GM20431 (cell line): ENCODE data around the gene KCNS1.

ENCODE experiments used
- in situ Hi-C: fragments of 300-500 bp; cut with MseI, MboI; formaldehyde crosslinking; loops from one replicate; pipeline ENCODE4 v1.15.0; 2020; ENCODE audit warnings: low sequenced_read_pairs; ENCODE audit not compliant: unreplicated experiment

KCNS1 gene

DNA sequence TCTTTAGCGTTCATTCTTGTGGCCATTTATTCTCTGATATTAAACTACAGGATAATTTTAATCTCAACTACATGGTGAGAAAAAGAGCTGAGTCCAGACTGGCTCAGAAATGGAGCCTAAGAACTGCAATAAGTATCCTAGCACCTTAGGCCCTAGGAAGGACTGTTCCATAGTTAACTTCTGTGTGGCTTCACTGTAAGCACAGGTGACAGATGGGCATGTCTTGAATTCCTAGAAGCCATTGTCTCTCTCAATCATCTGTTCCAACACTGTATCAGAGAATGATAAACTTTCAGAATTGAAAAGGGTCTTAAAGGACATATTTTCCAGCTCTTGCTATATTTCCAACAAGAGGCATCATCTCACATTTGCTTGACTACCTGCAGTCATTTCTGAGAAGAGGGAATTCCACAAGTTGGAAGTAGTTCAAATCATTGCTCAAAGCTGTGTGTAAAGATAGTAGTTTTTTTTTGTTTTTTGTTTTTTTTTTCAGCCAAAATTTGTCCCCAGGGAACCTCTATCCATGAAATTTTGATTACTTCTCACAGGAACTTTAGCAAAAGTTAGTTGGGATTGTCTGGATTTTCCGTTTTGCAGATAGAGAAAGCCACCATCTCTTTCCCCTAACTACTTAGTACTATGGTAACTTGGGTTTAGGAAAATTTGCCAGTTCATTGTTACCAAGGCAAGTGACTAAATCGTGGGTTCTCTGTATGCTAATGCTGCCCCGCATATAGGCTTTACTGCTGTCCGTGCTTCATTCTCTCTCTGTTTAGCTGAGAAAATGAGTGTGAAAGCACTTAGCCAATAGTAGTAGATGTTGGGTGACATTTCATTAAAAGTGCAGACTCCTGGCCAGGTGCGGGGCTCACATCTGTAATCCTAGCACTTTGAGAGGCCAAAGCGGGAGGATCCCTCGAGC is 47.2 kb downstream of the KCNS1 start:
- in situ Hi-C loops, result no loop called here

DNA sequence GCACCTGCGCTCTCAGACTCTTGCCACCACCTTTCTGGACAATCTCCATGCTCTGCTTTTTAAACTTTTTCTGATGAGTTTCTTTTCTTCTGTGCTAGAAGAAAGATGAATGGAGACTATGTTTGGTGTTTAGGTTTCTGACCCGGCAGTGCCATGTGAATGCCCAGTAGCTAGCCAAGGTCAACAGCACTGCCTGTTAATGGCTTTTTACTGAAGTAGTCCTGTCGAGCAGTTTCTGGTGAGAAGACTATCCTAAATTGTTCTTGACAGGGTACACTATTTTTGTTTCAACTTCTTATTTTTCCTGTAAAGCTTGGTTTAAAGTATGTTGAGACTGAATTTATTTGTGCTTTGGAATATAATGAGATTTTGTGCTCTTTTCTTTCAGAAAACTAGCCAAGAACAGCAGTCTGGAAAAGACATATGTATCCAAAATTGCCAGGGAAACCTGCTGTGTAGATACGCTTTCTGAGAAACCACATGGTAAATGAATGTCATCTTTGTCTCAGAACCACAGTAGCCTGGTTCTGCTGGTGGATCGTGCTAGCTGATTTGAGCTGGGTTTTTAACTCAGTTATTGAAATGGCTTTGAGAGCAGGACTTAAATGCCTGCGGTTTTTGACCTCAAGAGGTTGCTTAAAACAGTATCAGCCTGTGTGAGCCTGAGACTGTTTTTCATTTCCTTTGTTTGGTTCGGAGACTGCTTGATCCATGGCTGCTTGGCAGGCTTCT is 48.1 kb downstream of the KCNS1 start:
- in situ Hi-C loops, result no loop called here

DNA sequence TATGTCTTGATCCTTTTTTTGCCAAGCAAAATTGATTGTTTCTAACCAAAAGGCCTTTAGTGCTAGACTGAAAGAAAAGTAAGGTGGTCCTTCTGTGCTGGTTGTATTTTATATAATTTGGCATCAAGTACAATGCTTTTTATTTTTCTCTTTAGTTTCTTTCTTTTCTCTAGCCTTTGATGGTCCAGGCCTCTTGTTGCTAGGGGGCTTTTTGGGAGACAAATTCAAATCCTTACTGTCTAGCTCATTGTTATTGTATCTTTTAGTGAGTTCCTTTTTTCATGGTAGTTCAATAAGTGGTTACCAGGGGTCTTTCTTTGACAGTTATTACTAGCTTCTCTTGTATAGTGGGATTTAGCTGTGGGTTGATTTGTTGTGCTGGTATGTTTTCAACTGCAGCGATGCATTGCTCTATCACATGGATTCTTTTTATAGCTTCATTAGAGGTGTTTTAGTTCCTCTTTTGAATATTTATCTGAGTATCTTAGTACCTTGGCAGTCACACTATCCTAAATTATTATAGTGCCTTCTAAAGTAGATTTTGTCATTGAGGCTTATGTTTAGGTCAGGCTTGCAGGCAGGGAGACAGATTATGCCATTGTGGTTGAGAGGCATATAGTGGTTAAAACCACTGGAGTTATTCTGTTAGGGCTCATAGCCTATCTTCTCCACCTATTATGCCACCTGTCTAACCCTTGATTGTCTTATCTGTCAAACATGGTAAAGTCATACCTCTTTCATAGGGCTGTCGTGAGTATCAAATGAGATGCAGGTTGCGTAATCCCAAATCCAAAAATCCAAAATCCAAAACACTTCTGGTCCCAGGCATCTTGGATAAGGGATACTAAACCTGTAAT is 49.5 kb downstream of the KCNS1 start:
- in situ Hi-C loops, result no loop called here

DNA sequence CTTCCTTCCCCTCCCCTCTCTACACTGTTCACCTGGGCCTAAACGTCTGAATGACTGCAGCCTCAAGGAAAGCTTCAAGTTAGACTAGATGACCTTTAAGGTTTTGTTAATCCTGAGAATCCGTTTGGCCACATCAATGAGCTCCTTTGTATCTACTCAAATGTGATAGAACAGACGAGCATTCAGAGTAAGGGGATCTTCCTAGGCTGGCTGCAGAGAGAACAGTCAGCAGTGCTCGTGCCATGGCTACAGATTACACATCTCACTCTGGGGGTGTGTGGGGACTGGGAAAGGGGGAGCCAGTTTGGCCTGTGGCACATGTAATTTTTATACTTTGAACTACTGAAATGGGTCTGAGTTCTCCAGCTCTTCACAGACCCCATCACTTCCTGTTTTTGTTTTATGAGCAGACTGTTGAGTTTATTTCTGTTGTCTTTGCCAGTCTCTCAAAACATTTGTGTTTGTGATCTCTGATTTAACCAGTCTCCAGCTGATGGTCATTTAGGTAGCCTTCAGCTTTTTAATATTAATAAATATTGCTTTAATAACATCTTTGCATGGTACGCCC is 50.9 kb downstream of the KCNS1 start:
- in situ Hi-C loops, result no loop called here

GRCh38 chr20:45049438-45049837 is 51.5 kb downstream of the KCNS1 start:
- in situ Hi-C loops, result no loop called here

GRCh38 chr20:45047581-45048119 is 53.3 kb downstream of the KCNS1 start:
- in situ Hi-C loops, result no loop called here

DNA sequence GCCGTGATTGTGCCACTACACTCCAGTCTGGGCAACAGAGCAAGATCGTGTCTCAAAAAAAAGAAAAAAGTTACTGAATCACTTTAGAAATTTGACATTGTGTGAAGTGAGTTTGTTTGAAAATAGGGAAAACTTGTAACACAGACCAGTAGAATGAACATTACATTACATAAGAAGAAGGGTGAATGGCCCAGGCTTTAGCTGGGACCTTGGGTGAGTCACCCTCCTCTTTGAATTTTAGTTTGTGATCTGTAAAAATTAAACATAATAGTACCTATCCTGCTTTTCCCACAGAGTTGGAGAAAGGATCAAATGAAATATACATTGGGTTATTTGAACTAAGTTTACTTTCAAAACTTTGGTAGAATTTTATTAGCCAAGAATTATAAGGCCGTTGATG is 56.3 kb downstream of the KCNS1 start:
- in situ Hi-C loops, result no loop called here

DNA sequence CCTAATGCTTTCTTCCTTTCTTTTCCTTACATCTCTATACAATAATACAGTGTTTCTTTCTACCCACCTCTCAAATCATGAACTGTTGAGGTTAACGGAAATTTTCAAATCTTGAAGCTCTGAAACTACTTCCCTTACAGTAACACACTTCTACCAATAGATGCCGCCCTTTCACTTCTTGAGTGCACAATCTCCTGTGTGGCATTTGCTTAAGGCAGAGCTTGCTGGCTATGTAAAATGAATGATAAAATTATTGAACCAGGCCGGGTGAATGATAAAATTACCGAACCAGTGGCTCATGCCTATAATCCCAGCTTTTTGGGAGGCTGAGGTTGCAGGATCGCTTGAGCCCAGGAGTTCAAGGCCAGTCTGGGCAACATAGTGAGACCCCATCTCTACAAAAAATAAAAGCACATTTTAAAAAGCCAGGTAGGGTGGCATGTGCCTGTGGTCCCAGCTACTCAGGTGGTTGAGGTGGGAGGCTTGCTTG is 56.8 kb downstream of the KCNS1 start:
- in situ Hi-C loops, result no loop called here

GRCh38 chr20:45042978-45043377 is 57.9 kb downstream of the KCNS1 start:
- in situ Hi-C loops, result no loop called here
